Endothelial cell of umbilical vein (primary cell): ENCODE measurements around the gene ALDH3B2.

Experiments used
- POLR2A ChIP-seq: IDR thresholded peaks from 2 replicates; pipeline ENCODE4 v1.6.1; 2012; ENCODE audit warnings: low read depth, mild to moderate bottlenecking, control low read depth, low read length
- POLR2AphosphoS5 ChIP-seq: IDR thresholded peaks from 2 replicates; pipeline ENCODE4 v1.6.1; 2012; ENCODE audit warnings: low read depth, mild to moderate bottlenecking, control low read depth, low read length, moderate library complexity; ENCODE audit not compliant: insufficient read depth
- TF ChIP-seq, protein P1 (sequence below), 2 donors: IDR thresholded peaks; 1 replicate in 1 of 2; 2 replicates in 1 of 2; pipeline ENCODE4 v1.5.1; 2011; ENCODE audit warnings: low read length in 2 of 2, mild to moderate bottlenecking in 2 of 2, moderate library complexity in 2 of 2, control low read depth in 1 of 2, inconsistent platforms in 1 of 2, low read depth in 1 of 2; ENCODE audit not compliant: insufficient read depth in 1 of 2; ENCODE audit errors: extremely low read depth in 1 of 2

- TF ChIP-seq, protein P1, sequence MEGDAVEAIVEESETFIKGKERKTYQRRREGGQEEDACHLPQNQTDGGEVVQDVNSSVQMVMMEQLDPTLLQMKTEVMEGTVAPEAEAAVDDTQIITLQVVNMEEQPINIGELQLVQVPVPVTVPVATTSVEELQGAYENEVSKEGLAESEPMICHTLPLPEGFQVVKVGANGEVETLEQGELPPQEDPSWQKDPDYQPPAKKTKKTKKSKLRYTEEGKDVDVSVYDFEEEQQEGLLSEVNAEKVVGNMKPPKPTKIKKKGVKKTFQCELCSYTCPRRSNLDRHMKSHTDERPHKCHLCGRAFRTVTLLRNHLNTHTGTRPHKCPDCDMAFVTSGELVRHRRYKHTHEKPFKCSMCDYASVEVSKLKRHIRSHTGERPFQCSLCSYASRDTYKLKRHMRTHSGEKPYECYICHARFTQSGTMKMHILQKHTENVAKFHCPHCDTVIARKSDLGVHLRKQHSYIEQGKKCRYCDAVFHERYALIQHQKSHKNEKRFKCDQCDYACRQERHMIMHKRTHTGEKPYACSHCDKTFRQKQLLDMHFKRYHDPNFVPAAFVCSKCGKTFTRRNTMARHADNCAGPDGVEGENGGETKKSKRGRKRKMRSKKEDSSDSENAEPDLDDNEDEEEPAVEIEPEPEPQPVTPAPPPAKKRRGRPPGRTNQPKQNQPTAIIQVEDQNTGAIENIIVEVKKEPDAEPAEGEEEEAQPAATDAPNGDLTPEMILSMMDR (IDR thresholded peaks at IDR 0.05; ENCODE audit: extremely low read depth in 1 of 2, insufficient read depth in 1 of 2, low read depth in 1 of 2, low read length in 2 of 2) = no peak
- no peak for TF ChIP-seq POLR2A
- no peak for TF ChIP-seq POLR2AphosphoS5
Measured at GRCh38 chr11:67697846-67698245, 23.4 kb upstream of the ALDH3B2 start.
